Activated T-helper 2 cell treated with anti-CD3 and anti-CD28 coated beads, Interferon-gamma antibody, Interleukin-2, Interleukin-4, amounts not matched to agents 10 μg/mL and 5 μg/mL and 100 μg/mL, durations not matched to agents 14 hours and 24 hours and 36 hours (primary cell): ENCODE results near the gene CC2D1B. TPM values are rescaled to one million over a fixed set of nuclear protein-coding genes. Genes with fewer than 3 reads are reported as not detected.

Experiments
- DNase-seq: peaks from one replicate; pipeline ENCODE4 v3.0.0; 2021; ENCODE audit warnings: low spot score
- H3K27ac Mint-ChIP-seq: one replicate; pipeline ENCODE4 v1.8.0; 2021; ENCODE audit warnings: mixed read lengths
- H3K27me3 Mint-ChIP-seq: one replicate; pipeline ENCODE4 v1.8.0; 2021; ENCODE audit warnings: low read depth, mixed read lengths
- H3K36me3 Mint-ChIP-seq: one replicate; pipeline ENCODE4 v1.8.0; 2021; ENCODE audit warnings: low read depth, mixed read lengths
- H3K4me1 Mint-ChIP-seq: one replicate; pipeline ENCODE4 v1.8.0; 2021; ENCODE audit warnings: low read depth, mixed read lengths
- H3K4me3 Mint-ChIP-seq: one replicate; pipeline ENCODE4 v1.8.0; 2021; ENCODE audit warnings: low read depth, mild to moderate bottlenecking, moderate library complexity, mixed read lengths
- H3K9me3 Mint-ChIP-seq: one replicate; pipeline ENCODE4 v1.8.0; 2021; ENCODE audit warnings: mixed read lengths
- intact Hi-C: fragments of 100-400 bp; cut with micrococcal nuclease; formaldehyde crosslinking; loops from one replicate; pipeline ENCODE4 v1.15.1; 2023
- total RNA-seq: library from RNA; stranded (reverse); gene quantifications from 2 replicates; pipeline ENCODE4 v1.2.3, GENCODE V29; 2022

The CC2D1B gene
- total RNA-seq, 1 donor from 2014 or later: 38.1 TPM

- no peaks in the 10 kb centered on the region for H3K9me3 Mint-ChIP-seq
- H3K27me3 Mint-ChIP-seq: no peaks in the 10 kb centered on the region
- H3K4me1 Mint-ChIP-seq: no peaks in the 10 kb centered on the region
- H3K27ac Mint-ChIP-seq: no peak overlapping the region
- DNase-seq: no peak
- H3K36me3 Mint-ChIP-seq: no peaks in the 10 kb centered on the region
- H3K4me3 Mint-ChIP-seq: no peak overlapping the region
- intact Hi-C loops: no loop called here
Measured at GRCh38 chr1:52323731-52324130, 42.3 kb downstream of the CC2D1B start.

DNA sequence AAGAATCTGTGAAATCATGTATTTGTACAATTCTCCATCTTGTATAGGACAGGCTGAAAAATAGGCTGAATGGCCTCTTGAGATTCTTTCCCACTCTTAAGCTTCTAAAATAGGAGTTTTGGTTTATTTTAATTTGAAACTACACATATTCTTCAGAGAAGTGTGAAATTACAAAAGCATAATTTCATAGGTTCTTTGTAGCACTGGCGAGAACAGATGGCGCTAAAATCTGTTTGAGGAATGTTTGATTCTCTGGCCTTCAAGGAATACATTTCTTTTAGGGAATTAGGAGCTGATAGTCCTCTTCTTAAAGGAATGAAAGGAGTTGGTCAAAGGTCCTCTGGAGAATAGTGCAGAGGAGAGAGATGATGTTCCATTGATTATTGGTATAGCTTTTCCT, 44.9 kb downstream of the CC2D1B start:
- no peak for DNase-seq
- Mint-ChIP-seq H3K9me3 (no peaks in the 10 kb centered on the region), H3K4me3 (no peak overlapping the region), H3K27ac (no peak overlapping the region), H3K27me3 (no peaks in the 10 kb centered on the region), H3K36me3 (no peaks in the 10 kb centered on the region), H3K4me1 (no peaks in the 10 kb centered on the region)
- intact Hi-C loops: no loop called here

DNA sequence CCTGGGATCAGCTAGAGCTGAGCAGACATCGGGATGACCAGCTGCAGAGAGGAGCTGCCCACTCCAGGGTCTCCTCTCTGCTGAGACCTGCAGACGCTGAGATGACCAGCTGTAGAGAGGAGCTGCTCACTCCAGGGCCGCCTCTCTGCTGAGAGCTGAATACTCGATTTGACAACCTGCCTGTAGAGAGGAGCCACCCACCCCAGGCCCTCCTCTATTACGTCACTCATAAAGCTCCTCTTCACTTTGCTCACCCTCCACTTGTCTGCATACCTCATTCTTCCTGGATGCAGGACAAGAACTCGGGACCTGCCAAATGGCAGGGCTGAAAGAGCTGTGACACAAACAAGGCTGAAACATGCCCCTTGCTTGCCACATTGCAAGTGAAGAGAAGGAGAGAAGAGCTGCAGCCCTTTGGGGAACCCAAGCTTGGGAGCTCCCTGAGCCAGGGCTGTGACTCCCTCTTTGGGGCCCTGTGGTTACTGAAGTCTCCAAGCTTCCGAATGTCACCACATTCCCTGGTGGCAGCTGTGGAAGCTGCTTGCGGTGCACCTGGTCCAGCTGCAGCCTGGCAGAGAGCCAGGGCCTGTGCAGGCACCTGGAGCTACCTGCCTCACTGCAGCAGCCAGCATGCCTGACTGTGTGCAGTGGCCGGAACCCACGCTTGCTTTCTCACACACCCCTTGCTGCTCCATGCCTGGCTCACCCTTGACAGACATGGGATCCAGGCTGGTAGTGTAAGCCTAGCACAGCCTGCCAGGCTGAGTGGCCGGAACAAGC, 59.6 kb downstream of the CC2D1B start:
- no peak for DNase-seq
- Mint-ChIP-seq H3K27me3 (no peaks in the 10 kb centered on the region), H3K4me1 (no peaks in the 10 kb centered on the region), H3K27ac (no peak overlapping the region), H3K4me3 (no peak overlapping the region), H3K36me3 (no peaks in the 10 kb centered on the region), H3K9me3 (no peaks in the 10 kb centered on the region)
- intact Hi-C loops: no loop called here

DNA sequence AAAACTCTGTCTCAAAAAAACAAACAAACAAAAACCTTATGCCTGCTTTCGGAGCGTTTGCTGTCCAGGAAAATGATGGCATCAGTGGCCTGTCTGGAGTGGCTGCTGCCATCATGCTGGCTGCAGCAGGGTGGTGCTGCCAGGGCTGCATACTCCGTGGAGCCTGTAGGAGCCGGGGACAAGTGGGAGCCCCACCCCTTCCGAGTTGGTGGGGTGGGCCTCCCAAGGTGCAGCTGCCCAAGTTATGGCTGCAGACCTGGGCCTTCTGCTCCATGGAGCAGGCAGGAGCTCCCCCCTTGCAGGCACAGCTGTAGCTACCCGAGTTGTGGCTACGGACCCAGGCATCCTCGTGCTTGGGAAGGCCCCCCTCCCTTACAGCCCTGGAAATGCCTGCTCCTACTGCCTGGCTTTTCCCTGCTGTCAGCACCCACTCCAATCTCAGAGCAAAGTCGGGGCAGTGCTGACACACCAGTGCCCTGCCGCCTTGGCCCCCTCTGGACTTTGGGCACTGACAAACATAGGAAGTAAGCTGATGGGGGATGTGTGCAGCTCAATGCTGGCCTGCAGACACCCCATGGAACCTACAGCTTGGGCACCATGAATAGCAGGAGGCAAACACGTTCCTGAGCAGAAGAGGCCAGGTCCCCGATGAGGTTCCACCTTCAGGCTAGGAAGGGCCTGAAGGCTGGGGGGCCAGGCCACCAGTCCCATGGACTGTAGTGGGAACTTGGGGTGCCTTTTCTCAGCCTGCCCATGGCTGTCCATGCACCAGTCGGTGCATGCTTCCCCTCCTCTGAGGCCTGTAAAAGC, 60.4 kb downstream of the CC2D1B start:
- Mint-ChIP-seq H3K27ac (no peak overlapping the region), H3K9me3 (no peaks in the 10 kb centered on the region), H3K4me3 (no peak overlapping the region), H3K4me1 (no peaks in the 10 kb centered on the region), H3K36me3 (no peaks in the 10 kb centered on the region), H3K27me3 (no peaks in the 10 kb centered on the region)
- intact Hi-C loops: no loop called here
- no peak for DNase-seq

Other genes starting within 250 kb of the CC2D1B start
- gene ZFYVE9, start 224.1 kb downstream of the CC2D1B start, total RNA-seq: 3.7 and 4.0 TPM in 2 replicates
- gene ORC1, start 38.2 kb upstream of the CC2D1B start, total RNA-seq: 36.2 and 38.9 TPM in 2 replicates
- 96.6 and 98.1 TPM in 2 replicates for gene PRPF38A, start 38.4 kb upstream of the CC2D1B start, total RNA-seq
- 61.6 and 63.1 TPM in 2 replicates for gene TUT4, start 186.9 kb upstream of the CC2D1B start, total RNA-seq
- 29.9 and 31.1 TPM in 2 replicates for gene GPX7, start 236.2 kb upstream of the CC2D1B start, total RNA-seq